CD8-positive, alpha-beta memory T cell (primary cell): ENCODE results near the gene ARHGEF11. TPM values are rescaled to one million over a fixed set of nuclear protein-coding genes. Genes with fewer than 3 reads are reported as not detected.
A peak's percentile ranks its signal among the peaks of the same experiment; 100 is the strongest.
"Not testable (repeated sequence)": the region's sequence is repeated elsewhere in the genome, so short reads cannot be mapped to it uniquely, and the experiment has no call there.

Experiments
- CTCF ChIA-PET: fragments of 350-600 bp; sonication (Branson Sonifier 250); formaldehyde crosslinking; loops from one replicate; lab custom pipeline; 2021; ENCODE audit warnings: antibody characterized with exemption; lab: Charles Lee
- POLR2A ChIA-PET: fragments of 350-600 bp; sonication (Branson Sonifier 250); formaldehyde crosslinking; loops from one replicate; lab custom pipeline; 2021; ENCODE audit warnings: antibody characterized with exemption; lab: Charles Lee
- DNase-seq, 5 donors: peaks; one replicate each; pipeline versions ENCODE4 v3.0.0 to v3.0.0-alpha.2; 2020 to 2022; ENCODE audit warnings: mixed read lengths in 1 of 5
- H3K27ac ChIP-seq: one replicate; pipeline ENCODE4 v1.7.0; 2013; ENCODE audit warnings: low read depth, mild to moderate bottlenecking, low read length, moderate library complexity
- H3K27me3 ChIP-seq: 2 replicates; pipeline ENCODE4 v1.7.0; 2013; ENCODE audit warnings: low read length, mild to moderate bottlenecking; ENCODE audit not compliant: insufficient read depth, poor library complexity, severe bottlenecking
- H3K36me3 ChIP-seq: 2 replicates; pipeline ENCODE4 v1.7.0; 2013; ENCODE audit warnings: mild to moderate bottlenecking, low read length, moderate library complexity; ENCODE audit not compliant: insufficient read depth
- H3K4me1 ChIP-seq: 2 replicates; pipeline ENCODE4 v1.7.0; 2013; ENCODE audit warnings: mild to moderate bottlenecking, low read length, moderate library complexity; ENCODE audit not compliant: insufficient read depth
- H3K4me3 ChIP-seq: 2 replicates; pipeline ENCODE4 v1.7.0; 2013; ENCODE audit warnings: mild to moderate bottlenecking, low read length
- H3K9me3 ChIP-seq: 2 replicates; pipeline ENCODE4 v1.7.0; 2013; ENCODE audit warnings: mild to moderate bottlenecking, low read length
- H3K27ac Mint-ChIP-seq, 8 donors: one replicate each; pipeline ENCODE4 v1.8.0; 2020 to 2021; ENCODE audit warnings: mixed read lengths in 8 of 8, mild to moderate bottlenecking in 6 of 8, inconsistent platforms in 3 of 8, moderate library complexity in 3 of 8
- H3K27me3 Mint-ChIP-seq, 2 donors: one replicate each; pipeline ENCODE4 v1.8.0; 2020 to 2021; ENCODE audit warnings: mixed read lengths in 2 of 2, mild to moderate bottlenecking in 1 of 2, moderate library complexity in 1 of 2
- H3K36me3 Mint-ChIP-seq, 3 donors: one replicate each; pipeline ENCODE4 v1.8.0; 2020 to 2021; ENCODE audit warnings: mixed read lengths in 3 of 3, inconsistent platforms in 1 of 3, mild to moderate bottlenecking in 1 of 3
- H3K4me1 Mint-ChIP-seq, 3 donors: one replicate each; pipeline ENCODE4 v1.8.0; 2020 to 2021; ENCODE audit warnings: mixed read lengths in 3 of 3, inconsistent platforms in 1 of 3, mild to moderate bottlenecking in 1 of 3
- H3K4me3 Mint-ChIP-seq, 7 donors: one replicate each; pipeline ENCODE4 v1.8.0; 2020 to 2021; ENCODE audit warnings: mixed read lengths in 7 of 7, mild to moderate bottlenecking in 6 of 7, moderate library complexity in 4 of 7, inconsistent platforms in 2 of 7
- H3K9me3 Mint-ChIP-seq, 5 donors: one replicate each; pipeline ENCODE4 v1.8.0; 2020 to 2022; ENCODE audit warnings: mixed read lengths in 5 of 5, mild to moderate bottlenecking in 3 of 5, moderate library complexity in 2 of 5, inconsistent platforms in 1 of 5
- polyA plus RNA-seq: library from polyadenylated mRNA; unstranded; fragments of 300-500 nt; fragmentation: Illumina TruSeq; gene quantifications from one replicate; pipeline ENCODE4 v1.2.3, GENCODE V29; 2021
- total RNA-seq, 2 experiments: library from RNA; stranded (reverse); gene quantifications; one replicate each; pipeline ENCODE4 v1.2.3, GENCODE V29; 2021

ARHGEF11 gene
- total and polyA plus RNA-seq, 3 experiments from 2014 or later, result 2.1 to 4.0 (median 3.0) TPM

DNA sequence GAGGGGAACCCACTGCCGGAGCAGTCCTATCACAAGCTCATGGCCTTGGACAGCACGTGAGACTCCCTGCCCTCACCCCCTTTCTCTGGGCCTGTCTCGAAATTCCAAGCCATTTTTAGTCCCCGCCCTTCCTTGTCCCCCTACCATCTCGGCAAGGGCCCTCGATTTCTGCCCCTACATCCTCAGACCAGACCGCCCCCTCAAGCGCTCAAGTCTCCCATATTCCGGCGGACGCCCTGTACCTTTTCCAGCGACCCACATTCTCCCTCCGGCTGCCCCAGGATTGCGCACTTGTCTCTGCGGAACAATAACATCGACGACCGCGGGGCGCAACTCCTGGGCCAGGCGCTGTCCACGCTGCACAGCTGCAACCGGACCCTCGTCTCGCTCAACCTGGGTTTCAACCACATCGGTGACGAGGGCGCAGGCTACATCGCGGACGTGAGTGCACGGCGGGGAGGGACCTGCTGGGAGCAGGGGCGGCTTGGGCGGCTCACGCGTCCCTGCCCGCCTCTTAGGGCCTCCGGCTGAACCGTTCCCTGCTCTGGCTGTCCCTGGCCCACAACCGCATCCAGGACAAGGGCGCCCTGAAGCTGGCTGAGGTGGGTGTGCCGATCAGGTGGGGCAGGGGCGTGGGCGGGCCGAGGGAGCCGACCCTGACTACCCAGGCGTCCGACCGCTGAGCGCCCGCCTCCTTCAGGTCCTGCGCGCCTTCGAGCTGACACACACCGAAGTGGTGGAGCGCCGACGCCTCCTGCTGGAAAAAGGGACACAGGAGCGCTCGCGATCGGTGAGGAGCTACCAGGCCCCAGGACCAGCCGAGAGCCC lies 118.1 kb downstream of the ARHGEF11 start:
- peak; percentile 35 to 70 (median 43) for DNase-seq
- peaks cover 12 to 38% (median 13%) of the 10 kb centered on the region in 3 donors for H3K4me1 Mint-ChIP-seq
- Histone ChIP-seq H3K4me1 (peaks cover 7% of the 10 kb centered on the region), H3K36me3 (no peaks in the 10 kb centered on the region), H3K27me3 (peaks cover 31% of the 10 kb centered on the region), H3K27ac (no peak overlapping the region), H3K9me3 (no peaks in the 10 kb centered on the region), H3K4me3 (no peak overlapping the region)
- H3K4me3 Mint-ChIP-seq, result peak overlapping the region in 4 of 7 donors; percentile 15 to 50 (median 29)
- POLR2A ChIA-PET, result no interaction called here
- CTCF ChIA-PET, result interaction anchor here (0.7 to 3.0 kb wide), 9 partner anchors 10 to 238 kb away, joined by 3 to 16 read pairs (median 5); partner anchors contain the start of gene NTRK1
- peaks cover 0 to 1% (median 0%) of the 10 kb centered on the region in 3 donors for H3K36me3 Mint-ChIP-seq
- H3K27me3 Mint-ChIP-seq, result peaks cover 71 to 90% of the 10 kb centered on the region in 2 donors
- peak overlapping the region in 1 of 8 donors; percentile 56 for H3K27ac Mint-ChIP-seq
- H3K9me3 Mint-ChIP-seq, result peaks cover 0 to 2% (median 0%) of the 10 kb centered on the region in 5 donors

DNA sequence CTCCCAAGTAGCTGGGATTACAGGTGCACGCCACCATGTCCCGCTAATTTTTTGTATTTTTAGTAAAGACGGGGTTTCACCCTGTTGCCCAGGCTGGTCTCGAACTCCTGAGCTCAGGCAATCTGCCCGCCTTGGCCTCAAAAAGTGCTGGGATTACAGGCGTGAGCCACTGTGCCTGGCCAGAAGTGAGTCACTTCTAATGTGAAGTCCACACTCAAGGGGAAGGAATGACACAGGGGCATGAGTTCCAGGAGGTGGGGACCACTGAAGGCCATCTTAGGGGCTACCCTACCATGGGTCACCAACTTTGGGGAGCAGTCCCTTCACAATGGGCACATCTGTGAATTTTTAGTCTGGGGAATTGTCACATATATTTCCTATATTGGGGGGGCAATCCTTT lies 118.8 kb downstream of the ARHGEF11 start:
- H3K27ac Mint-ChIP-seq, H3K27ac ChIP-seq, H3K4me1 ChIP-seq, H3K36me3 Mint-ChIP-seq, H3K9me3 ChIP-seq, H3K4me3 ChIP-seq, H3K9me3 Mint-ChIP-seq, DNase-seq, POLR2A ChIA-PET, H3K36me3 ChIP-seq: not testable (repeated sequence)
- Mint-ChIP-seq H3K4me1 (peaks cover 12 to 38% (median 13%) of the 10 kb centered on the region in 3 donors), H3K27me3 (peaks cover 78 to 91% of the 10 kb centered on the region in 2 donors), H3K4me3 (peak overlapping the region in 1 of 7 donors; percentile 23)
- CTCF ChIA-PET, result interaction anchor here (1.3 to 2.3 kb wide), 4 partner anchors 9 to 126 kb away, joined by 4 to 8 read pairs (median 6); partner anchors contain the start of gene NTRK1
- H3K27me3 ChIP-seq, result peaks cover 38% of the 10 kb centered on the region

DNA sequence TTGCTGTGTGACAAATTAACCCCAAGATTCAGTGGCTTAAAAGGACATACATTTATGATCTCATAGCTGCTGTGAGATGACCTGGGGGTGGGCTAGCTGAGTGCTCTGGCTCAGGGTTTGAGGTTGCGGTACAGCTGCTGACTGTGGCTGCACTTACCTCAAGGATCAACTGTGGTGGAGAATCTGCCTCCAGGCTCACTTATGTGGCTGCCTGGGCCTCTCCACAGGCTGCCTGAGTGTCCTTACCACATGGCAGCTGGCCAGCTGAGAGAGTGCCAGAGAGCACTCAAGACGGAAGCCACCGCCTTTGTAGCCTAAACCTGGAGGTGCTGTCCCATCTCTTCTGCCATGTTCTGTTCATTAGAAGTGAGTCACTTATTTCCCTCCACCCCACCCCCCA lies 119.4 kb downstream of the ARHGEF11 start:
- Mint-ChIP-seq H3K4me1 (peaks cover 12 to 38% (median 13%) of the 10 kb centered on the region in 3 donors), H3K27ac (no peak overlapping the region), H3K27me3 (peaks cover 78 to 92% of the 10 kb centered on the region in 2 donors), H3K4me3 (no peak overlapping the region), H3K9me3 (peaks cover 0 to 2% (median 0%) of the 10 kb centered on the region in 5 donors), H3K36me3 (peaks cover 0 to 1% (median 0%) of the 10 kb centered on the region in 3 donors)
- no peak for DNase-seq
- ChIA-PET CTCF (interaction anchor here (0.7 to 2.3 kb wide), 3 partner anchors 15 to 66 kb away, joined by 3 to 8 read pairs (median 7); partner anchors contain the start of gene NTRK1), POLR2A (no interaction called here)
- Histone ChIP-seq H3K4me1 (peaks cover 7% of the 10 kb centered on the region), H3K27ac (no peak overlapping the region), H3K4me3 (no peak overlapping the region), H3K36me3 (no peaks in the 10 kb centered on the region), H3K9me3 (no peaks in the 10 kb centered on the region), H3K27me3 (peaks cover 44% of the 10 kb centered on the region)

- no peak for DNase-seq
- H3K9me3 ChIP-seq, result no peaks in the 10 kb centered on the region
- no peak overlapping the region for H3K27ac ChIP-seq
- peaks cover 0 to 2% (median 0%) of the 10 kb centered on the region in 5 donors for H3K9me3 Mint-ChIP-seq
- no peak overlapping the region for H3K4me3 ChIP-seq
- POLR2A ChIA-PET, result no interaction called here
- peaks cover 7% of the 10 kb centered on the region for H3K4me1 ChIP-seq
- no peaks in the 10 kb centered on the region for H3K36me3 ChIP-seq
- no peak overlapping the region for H3K27ac Mint-ChIP-seq
- CTCF ChIA-PET, result interaction anchor here (0.7 kb wide), 1 partner anchor 34 kb away, joined by 3 read pairs; no protein-coding TSS in a partner anchor
- peaks cover 79 to 92% of the 10 kb centered on the region in 2 donors for H3K27me3 Mint-ChIP-seq
- peak overlapping the region in 1 of 7 donors; percentile 18 for H3K4me3 Mint-ChIP-seq
- H3K4me1 Mint-ChIP-seq, result peaks cover 16 to 40% (median 17%) of the 10 kb centered on the region in 3 donors
- H3K36me3 Mint-ChIP-seq, result peaks cover 0 to 1% (median 0%) of the 10 kb centered on the region in 3 donors
- peaks cover 48% of the 10 kb centered on the region for H3K27me3 ChIP-seq
These were observed 120.2 kb downstream of the ARHGEF11 start for GRCh38 chr1:156925154-156926010.

- H3K27ac Mint-ChIP-seq, result no peak overlapping the region
- CTCF ChIA-PET, result no interaction called here
- H3K27me3 Mint-ChIP-seq, result peaks cover 78 to 92% of the 10 kb centered on the region in 2 donors
- Histone ChIP-seq H3K4me3 (no peak overlapping the region), H3K27me3 (peaks cover 48% of the 10 kb centered on the region), H3K4me1 (peaks cover 7% of the 10 kb centered on the region), H3K36me3 (no peaks in the 10 kb centered on the region), H3K9me3 (no peaks in the 10 kb centered on the region), H3K27ac (no peak overlapping the region)
- peaks cover 0 to 2% (median 0%) of the 10 kb centered on the region in 5 donors for H3K9me3 Mint-ChIP-seq
- peaks cover 0 to 1% (median 0%) of the 10 kb centered on the region in 3 donors for H3K36me3 Mint-ChIP-seq
- POLR2A ChIA-PET, result no interaction called here
- peaks cover 16 to 40% (median 17%) of the 10 kb centered on the region in 3 donors for H3K4me1 Mint-ChIP-seq
- DNase-seq, result no peak
- H3K4me3 Mint-ChIP-seq, result no peak overlapping the region
These were observed 120.9 kb downstream of the ARHGEF11 start for GRCh38 chr1:156924478-156925153.

GRCh38 chr1:156923670-156924477 lies 121.7 kb downstream of the ARHGEF11 start:
- H3K27me3 ChIP-seq, result peaks cover 48% of the 10 kb centered on the region
- POLR2A ChIA-PET, result no interaction called here

More at GRCh38 chr1:156923670-156924477, 121.7 kb downstream of the ARHGEF11 start:
- no peaks in the 10 kb centered on the region for H3K36me3 Mint-ChIP-seq
- CTCF ChIA-PET, result no interaction called here
- Histone ChIP-seq H3K4me3 (no peak overlapping the region), H3K9me3 (no peaks in the 10 kb centered on the region), H3K27ac (no peak overlapping the region), H3K36me3 (no peaks in the 10 kb centered on the region), H3K4me1 (peaks cover 7% of the 10 kb centered on the region)
- H3K27me3 Mint-ChIP-seq, result peaks cover 76 to 89% of the 10 kb centered on the region in 2 donors
- H3K4me1 Mint-ChIP-seq, result peaks cover 16 to 40% (median 17%) of the 10 kb centered on the region in 3 donors
- H3K9me3 Mint-ChIP-seq, result peaks cover 0 to 2% (median 0%) of the 10 kb centered on the region in 5 donors
- DNase-seq, result no peak
- no peak overlapping the region for H3K27ac Mint-ChIP-seq
- no peak overlapping the region for H3K4me3 Mint-ChIP-seq
